Measurements from ENCODE around the gene ACOX1. TPM values are rescaled to one million over a fixed set of nuclear protein-coding genes. Genes with fewer than 3 reads are reported as not detected.

ACOX1 gene
- polyA plus RNA-seq, 1 donor (not counting 4 experiments of a cell fraction or from before 2014, with no cell fraction given) = 31.8 TPM

DNA sequence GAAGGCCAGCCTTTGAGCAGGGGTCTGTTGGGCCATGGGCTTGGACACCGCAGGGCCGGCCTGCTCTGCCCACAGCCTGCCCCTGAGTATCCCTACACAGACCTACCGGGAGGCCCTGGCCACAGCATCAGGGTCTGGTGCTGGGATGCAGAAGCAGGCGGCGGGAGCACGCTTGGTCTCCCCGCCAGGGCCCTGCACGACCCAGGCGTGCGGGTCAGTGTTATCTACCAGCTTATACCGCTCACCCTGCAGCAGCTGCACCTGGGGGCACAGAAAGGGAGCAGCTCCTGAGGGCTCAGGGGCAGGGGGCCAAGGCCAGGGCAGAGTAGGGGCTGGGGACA, 39.3 kb upstream of the ACOX1 start:
- DNase-seq (ENCODE audit: low read depth, low spot score) (no peak), FAIRE-seq (no peak)
- dilution Hi-C loops (cut with MboI; ENCODE audit: extremely low pct_ligation_motif_present, low sequenced_read_pairs) = no loop called here
- H3K4me3 ChIP-seq (ENCODE audit: control insufficient read depth in 2 of 3, extremely low read depth in 1 of 3, insufficient read depth in 2 of 3, low read depth in 1 of 3, low read length in 3 of 3) = no peak overlapping the region
- no peak for TF ChIP-seq EZH2 (IDR thresholded peaks at IDR 0.05; ENCODE audit: low read length)
- TF ChIP-seq, protein P1, sequence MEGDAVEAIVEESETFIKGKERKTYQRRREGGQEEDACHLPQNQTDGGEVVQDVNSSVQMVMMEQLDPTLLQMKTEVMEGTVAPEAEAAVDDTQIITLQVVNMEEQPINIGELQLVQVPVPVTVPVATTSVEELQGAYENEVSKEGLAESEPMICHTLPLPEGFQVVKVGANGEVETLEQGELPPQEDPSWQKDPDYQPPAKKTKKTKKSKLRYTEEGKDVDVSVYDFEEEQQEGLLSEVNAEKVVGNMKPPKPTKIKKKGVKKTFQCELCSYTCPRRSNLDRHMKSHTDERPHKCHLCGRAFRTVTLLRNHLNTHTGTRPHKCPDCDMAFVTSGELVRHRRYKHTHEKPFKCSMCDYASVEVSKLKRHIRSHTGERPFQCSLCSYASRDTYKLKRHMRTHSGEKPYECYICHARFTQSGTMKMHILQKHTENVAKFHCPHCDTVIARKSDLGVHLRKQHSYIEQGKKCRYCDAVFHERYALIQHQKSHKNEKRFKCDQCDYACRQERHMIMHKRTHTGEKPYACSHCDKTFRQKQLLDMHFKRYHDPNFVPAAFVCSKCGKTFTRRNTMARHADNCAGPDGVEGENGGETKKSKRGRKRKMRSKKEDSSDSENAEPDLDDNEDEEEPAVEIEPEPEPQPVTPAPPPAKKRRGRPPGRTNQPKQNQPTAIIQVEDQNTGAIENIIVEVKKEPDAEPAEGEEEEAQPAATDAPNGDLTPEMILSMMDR (optimal IDR thresholded peaks at IDR 0.05 in 1 of 3, IDR thresholded peaks at IDR 0.05 in 1 of 3, conservative IDR thresholded peaks at IDR 0.05 in 1 of 3; ENCODE audit: extremely low read depth in 1 of 3, insufficient read depth in 2 of 3, low read length in 3 of 3) = no peak
- H2AFZ ChIP-seq (ENCODE audit: control insufficient read depth, low read length) = no peak overlapping the region
- H3K4me1 ChIP-seq (ENCODE audit: control insufficient read depth, extremely low read depth, insufficient read depth, low read length) = no peaks in the 10 kb centered on the region
- no peak overlapping the region for H3K9ac ChIP-seq (ENCODE audit: control insufficient read depth, extremely low read depth, insufficient read depth, low read length)
- H4K20me1 ChIP-seq (ENCODE audit: control insufficient read depth, extremely low read depth, insufficient read depth, low read length) = peaks cover 8% of the 10 kb centered on the region
- H3K27ac ChIP-seq (ENCODE audit: control insufficient read depth, insufficient read depth, low read length) = no peak overlapping the region
- no peaks in the 10 kb centered on the region for H3K9me1 ChIP-seq (ENCODE audit: control insufficient read depth, extremely low read depth, insufficient read depth, low read length)
- no peaks in the 10 kb centered on the region for H3K9me3 ChIP-seq (ENCODE audit: control insufficient read depth, low read depth, low read length)
- peaks cover 16 to 31% of the 10 kb centered on the region in 2 experiments for H3K36me3 ChIP-seq (ENCODE audit: control insufficient read depth in 2 of 2, extremely low read depth in 1 of 2, insufficient read depth in 2 of 2, low read length in 2 of 2)
- no peaks in the 10 kb centered on the region for H3K27me3 ChIP-seq (ENCODE audit: control insufficient read depth, extremely low read depth, insufficient read depth, low read length)
- no peak overlapping the region for H3K4me2 ChIP-seq (ENCODE audit: control insufficient read depth, extremely low read depth, insufficient read depth, low read depth, low read length)
- no peaks in the 10 kb centered on the region for H3K79me2 ChIP-seq (ENCODE audit: control insufficient read depth, insufficient read depth, low read length)

DNA sequence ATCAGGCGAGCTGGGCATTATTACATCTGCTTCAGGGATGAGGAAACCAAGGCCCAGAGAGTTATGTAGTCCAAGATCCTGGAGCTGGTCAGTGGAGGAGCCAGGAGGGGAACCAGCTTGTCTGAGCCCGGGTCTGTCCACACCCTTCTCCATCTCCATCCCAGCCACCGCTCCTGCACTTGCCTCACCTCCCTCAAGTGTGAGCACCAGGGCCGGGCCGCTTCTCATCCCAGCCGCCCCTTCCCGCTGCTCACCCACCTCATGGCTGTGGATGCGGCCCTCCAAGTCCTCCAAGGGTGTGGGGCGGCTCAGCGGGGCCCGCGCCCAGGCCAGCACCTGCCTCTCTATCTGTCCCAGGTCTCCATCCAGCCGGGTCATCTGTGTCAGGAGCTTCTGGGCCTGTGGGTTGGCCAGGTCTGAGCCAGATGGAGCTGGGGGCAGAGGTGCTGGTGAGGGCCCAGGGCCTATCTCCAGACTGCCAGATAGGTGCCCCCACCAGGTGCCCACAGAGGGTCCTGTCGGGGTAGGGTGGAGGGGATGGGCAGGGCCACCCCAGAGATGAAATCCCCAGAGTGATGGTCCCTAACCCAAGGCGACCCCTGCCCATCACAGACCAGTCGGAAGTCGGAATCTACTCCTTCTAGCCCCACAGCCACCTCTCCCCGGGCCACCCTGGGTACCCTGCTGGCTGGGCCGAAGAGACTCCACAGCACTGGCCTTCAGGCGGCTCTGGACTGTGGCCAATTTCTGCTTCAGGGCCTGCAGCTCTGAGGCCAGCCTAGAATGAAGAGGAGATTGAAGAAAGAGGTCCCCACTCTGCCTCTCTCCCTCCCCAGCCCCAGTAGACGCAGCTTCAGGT, 38.7 kb upstream of the ACOX1 start:
- dilution Hi-C loops (cut with MboI; ENCODE audit: extremely low pct_ligation_motif_present, low sequenced_read_pairs) = no loop called here
- Histone ChIP-seq H4K20me1 (ENCODE audit: control insufficient read depth, extremely low read depth, insufficient read depth, low read length) (peaks cover 8% of the 10 kb centered on the region), H3K4me3 (ENCODE audit: control insufficient read depth in 2 of 3, extremely low read depth in 1 of 3, insufficient read depth in 2 of 3, low read depth in 1 of 3, low read length in 3 of 3) (no peak overlapping the region), H3K4me1 (ENCODE audit: control insufficient read depth, extremely low read depth, insufficient read depth, low read length) (no peaks in the 10 kb centered on the region), H3K36me3 (ENCODE audit: control insufficient read depth in 2 of 2, extremely low read depth in 1 of 2, insufficient read depth in 2 of 2, low read length in 2 of 2) (peaks cover 18 to 29% of the 10 kb centered on the region in 2 experiments), H3K9me1 (ENCODE audit: control insufficient read depth, extremely low read depth, insufficient read depth, low read length) (no peaks in the 10 kb centered on the region), H3K9me3 (ENCODE audit: control insufficient read depth, low read depth, low read length) (no peaks in the 10 kb centered on the region), H3K4me2 (ENCODE audit: control insufficient read depth, extremely low read depth, insufficient read depth, low read depth, low read length) (no peak overlapping the region), H3K9ac (ENCODE audit: control insufficient read depth, extremely low read depth, insufficient read depth, low read length) (no peak overlapping the region), H2AFZ (ENCODE audit: control insufficient read depth, low read length) (no peak overlapping the region), H3K27me3 (ENCODE audit: control insufficient read depth, extremely low read depth, insufficient read depth, low read length) (no peaks in the 10 kb centered on the region), H3K79me2 (ENCODE audit: control insufficient read depth, insufficient read depth, low read length) (no peaks in the 10 kb centered on the region), H3K27ac (ENCODE audit: control insufficient read depth, insufficient read depth, low read length) (no peak overlapping the region)
- TF ChIP-seq, protein P1 (optimal IDR thresholded peaks at IDR 0.05 in 1 of 3, IDR thresholded peaks at IDR 0.05 in 1 of 3, conservative IDR thresholded peaks at IDR 0.05 in 1 of 3; ENCODE audit: extremely low read depth in 1 of 3, insufficient read depth in 2 of 3, low read length in 3 of 3) = no peak
- no peak for TF ChIP-seq EZH2 (IDR thresholded peaks at IDR 0.05; ENCODE audit: low read length)
- no peak for DNase-seq (ENCODE audit: low read depth, low spot score)
- no peak for FAIRE-seq
